ENCODE results near the gene PRKCH.

- no peak for TF ChIP-seq EZH2phosphoT487 (IDR thresholded peaks at IDR 0.05; ENCODE audit: low read depth)
- TF ChIP-seq CTCF (IDR thresholded peaks at IDR 0.05; ENCODE audit: low read depth, low read length) = no peak
Measured at GRCh38 chr14:61277232-61277631, 44.1 kb upstream of the PRKCH start.
